Neural cell (in vitro differentiated cells): ENCODE results near the gene MCC. TPM values are rescaled to one million over a fixed set of nuclear protein-coding genes. Genes with fewer than 3 reads are reported as not detected.

Source experiments
- H2AFZ ChIP-seq: fragments of 200-600, 300-800 bp; sonication (generic), shearing (Covaris generic); 2 replicates; pipeline ENCODE4 v1.6.0; 2014; ENCODE audit warnings: low read depth, mild to moderate bottlenecking, antibody characterized with exemption, low read length, moderate library complexity
- H3F3A ChIP-seq: fragments of 200-600 bp; shearing (Covaris generic); 2 replicates; pipeline ENCODE4 v1.6.1; 2016; ENCODE audit warnings: mild to moderate bottlenecking, moderate library complexity, mixed read lengths, antibody characterized with exemption, low read length; ENCODE audit not compliant: insufficient read depth, poor library complexity, severe bottlenecking
- H3K27ac ChIP-seq: fragments of 200-600, 300-800 bp; sonication (generic), shearing (Covaris generic); 2 replicates; pipeline ENCODE4 v1.5.1; 2014; ENCODE audit warnings: mild to moderate bottlenecking, low read length, moderate library complexity
- H3K27me3 ChIP-seq: fragments of 300-800, 200-600 bp; sonication (generic), shearing (Covaris generic); 2 replicates; pipeline ENCODE4 v1.6.0; 2014; ENCODE audit warnings: mild to moderate bottlenecking, low read depth, low read length, moderate library complexity; ENCODE audit not compliant: insufficient read depth
- H3K36me3 ChIP-seq: fragments of 300-800, 200-600 bp; sonication (generic), shearing (Covaris generic); 2 replicates; pipeline ENCODE4 v1.5.1; 2014; ENCODE audit warnings: mild to moderate bottlenecking, antibody characterized with exemption, low read length, moderate library complexity; ENCODE audit not compliant: insufficient read depth
- H3K4me2 ChIP-seq: fragments of 300-800, 200-600 bp; sonication (generic), shearing (Covaris generic); 2 replicates; pipeline ENCODE4 v1.6.0; 2014; ENCODE audit warnings: mild to moderate bottlenecking, low read length
- H3K4me3 ChIP-seq: fragments of 300-800, 200-600 bp; sonication (generic), shearing (Covaris generic); 2 replicates; pipeline ENCODE4 v1.5.1; 2014; ENCODE audit warnings: mild to moderate bottlenecking, low read length, moderate library complexity
- H3K79me2 ChIP-seq: fragments of 200-600 bp; shearing (Covaris generic); replicated peaks from 2 replicates; pipeline ENCODE4 v1.6.0; 2014; ENCODE audit warnings: mild to moderate bottlenecking, low read length, moderate library complexity; ENCODE audit not compliant: insufficient read depth
- H3K9ac ChIP-seq: fragments of 300-800, 200-600 bp; sonication (generic), shearing (Covaris generic); 2 replicates; pipeline ENCODE4 v1.6.1; 2016; ENCODE audit warnings: mild to moderate bottlenecking, low read length, mixed read lengths
- H3K9me2 ChIP-seq: fragments of 200-600 bp; shearing (Covaris generic); 2 replicates; pipeline ENCODE4 v1.6.1; 2016; ENCODE audit warnings: mild to moderate bottlenecking, low read length, mixed read lengths; ENCODE audit not compliant: insufficient read depth
- H3K9me3 ChIP-seq: fragments of 200-600, 300-800 bp; sonication (generic), shearing (Covaris generic); 2 replicates; pipeline ENCODE4 v1.6.1; 2016; ENCODE audit warnings: mild to moderate bottlenecking, mixed run types, low read length, moderate library complexity, mixed read lengths
- H4K20me1 ChIP-seq: fragments of 200-600 bp; shearing (Covaris generic); 2 replicates; pipeline ENCODE4 v1.6.1; 2016; ENCODE audit warnings: mild to moderate bottlenecking, mixed run types; ENCODE audit not compliant: insufficient read depth
- CTCF ChIP-seq: fragments of 450-650 bp; IDR thresholded peaks from 2 replicates; pipeline ENCODE4 v1.5.1; 2014; ENCODE audit warnings: antibody characterized with exemption, mild to moderate bottlenecking, moderate library complexity; ENCODE audit not compliant: poor library complexity, severe bottlenecking
- EP300 ChIP-seq: fragments of 450-650 bp; conservative IDR thresholded peaks from 2 replicates; pipeline ENCODE4 v1.6.1; 2014; ENCODE audit warnings: antibody characterized with exemption, mild to moderate bottlenecking, moderate library complexity; ENCODE audit not compliant: poor library complexity, severe bottlenecking
- EZH2 ChIP-seq: fragments of 200-600, 300-800 bp; shearing (Covaris generic), sonication (generic); IDR thresholded peaks from 2 replicates; pipeline ENCODE4 v1.6.1; 2014; ENCODE audit warnings: antibody characterized with exemption, low read length, borderline replicate concordance, mild to moderate bottlenecking; ENCODE audit not compliant: insufficient read depth, poor library complexity, severe bottlenecking
- MXI1 ChIP-seq: fragments of 450-650 bp; conservative IDR thresholded peaks from 2 replicates; pipeline ENCODE4 v1.6.1; 2014; ENCODE audit warnings: antibody characterized with exemption, mild to moderate bottlenecking; ENCODE audit not compliant: poor library complexity, severe bottlenecking
- POLR2AphosphoS5 ChIP-seq: IDR thresholded peaks from 2 replicates; pipeline ENCODE4 v1.6.1; 2012
- RAD21 ChIP-seq: fragments of 450-650 bp; conservative IDR thresholded peaks from 2 replicates; pipeline ENCODE4 v1.6.1; 2014; ENCODE audit warnings: antibody characterized with exemption, mild to moderate bottlenecking, moderate library complexity
- REST ChIP-seq: IDR thresholded peaks from 2 replicates; pipeline ENCODE4 v1.6.1; 2012; ENCODE audit warnings: borderline replicate concordance
- SMC3 ChIP-seq: fragments of 450-650 bp; conservative IDR thresholded peaks from 2 replicates; pipeline ENCODE4 v1.6.1; 2014; ENCODE audit warnings: antibody characterized with exemption, mild to moderate bottlenecking, moderate library complexity; ENCODE audit not compliant: poor library complexity
- TAF1 ChIP-seq: IDR thresholded peaks from 2 replicates; pipeline ENCODE4 v1.6.1; 2012; ENCODE audit warnings: low read depth
- polyA plus RNA-seq: library from polyadenylated mRNA; depleted of rRNA; stranded (reverse); fragments of >200 nt; gene quantifications from 2 replicates; pipeline ENCODE4 v1.2.3, GENCODE V29; 2014

MCC gene
- polyA plus RNA-seq, 1 donor from 2014 or later: 2.2 TPM

- TF ChIP-seq REST (no peak), EZH2 (no peak), TAF1 (no peak)
- H3K27ac ChIP-seq: no peak overlapping the region
- no peak overlapping the region for H3K4me3 ChIP-seq
- no peak overlapping the region for H2AFZ ChIP-seq
- H3K79me2 ChIP-seq: no peaks in the 10 kb centered on the region
- H3K9me2 ChIP-seq: no peaks in the 10 kb centered on the region
- H3K4me2 ChIP-seq: no peak overlapping the region
- no peaks in the 10 kb centered on the region for H3F3A ChIP-seq
- H4K20me1 ChIP-seq: no peaks in the 10 kb centered on the region
- H3K9me3 ChIP-seq: no peaks in the 10 kb centered on the region
- H3K27me3 ChIP-seq: no peaks in the 10 kb centered on the region
- no peaks in the 10 kb centered on the region for H3K36me3 ChIP-seq
- H3K9ac ChIP-seq: no peak overlapping the region
These were observed 425.3 kb downstream of the MCC start for GRCh38 chr5:113062869-113063508.

- H3K9ac ChIP-seq: no peak overlapping the region
- no peak overlapping the region for H3K4me2 ChIP-seq
- H3K9me3 ChIP-seq: no peaks in the 10 kb centered on the region
- no peak overlapping the region for H3K4me3 ChIP-seq
- H3K36me3 ChIP-seq: no peaks in the 10 kb centered on the region
- no peak overlapping the region for H3K27ac ChIP-seq
- H3K9me2 ChIP-seq: no peaks in the 10 kb centered on the region
- no peaks in the 10 kb centered on the region for H3K79me2 ChIP-seq
- no peaks in the 10 kb centered on the region for H3F3A ChIP-seq
- H4K20me1 ChIP-seq: no peaks in the 10 kb centered on the region
- no peaks in the 10 kb centered on the region for H3K27me3 ChIP-seq
- no peak for TF ChIP-seq POLR2AphosphoS5
- TF ChIP-seq TAF1: no peak
- no peak for TF ChIP-seq EP300
- no peak for TF ChIP-seq EZH2
- TF ChIP-seq CTCF: no peak
- no peak for TF ChIP-seq REST
- TF ChIP-seq MXI1: no peak
- TF ChIP-seq RAD21: no peak
- no peak for TF ChIP-seq SMC3
- no peak overlapping the region for H2AFZ ChIP-seq
These were observed 426.1 kb downstream of the MCC start for GRCh38 chr5:113061846-113062780.
